ENCODE data around the gene TPST2.

The TPST2 gene

GRCh38 chr22:26474682-26475081 is 115.2 kb downstream of the TPST2 start:
- Histone ChIP-seq H3K9me3 (ENCODE audit: control insufficient read depth, insufficient read depth, low read length) (no peaks in the 10 kb centered on the region), H3K4me1 (ENCODE audit: insufficient read depth, low read length) (peaks cover 12% of the 10 kb centered on the region), H3K36me3 (ENCODE audit: insufficient read depth, low read length) (peaks cover 29% of the 10 kb centered on the region), H3K9ac (ENCODE audit: low read depth, low read length) (no peak overlapping the region)
